ENCODE data around the gene SIL1. TPM values are rescaled to one million over a fixed set of nuclear protein-coding genes. Genes with fewer than 3 reads are reported as not detected.

The SIL1 gene
- polyA plus RNA-seq, 3 donors: 25.4 to 35.1 (median 27.9) TPM

GRCh38 chr5:138936225-138936967 is 261.8 kb downstream of the SIL1 start:
- intact Hi-C loops (cut with micrococcal nuclease): no loop called here

GRCh38 chr5:138935466-138935865 is 262.7 kb downstream of the SIL1 start:
- no peaks in the 10 kb centered on the region for H3K79me2 ChIP-seq (ENCODE audit: insufficient read depth, low read length)
- Mint-ChIP-seq H3K4me1 (no peaks in the 10 kb centered on the region), H3K36me3 (peaks cover 56 to 64% of the 10 kb centered on the region in 2 donors), H3K4me3 (no peak overlapping the region), H3K9me3 (no peaks in the 10 kb centered on the region), H3K27ac (peak overlapping the region in 1 of 7 donors; percentile 36), H3K27me3 (ENCODE audit: low read depth in 3 of 3) (peaks cover 0 to 6% (median 3%) of the 10 kb centered on the region in 3 donors)
- peaks cover 50 to 63% of the 10 kb centered on the region in 2 donors for H3K36me3 ChIP-seq (replicated peaks in 1 of 2; ENCODE audit: control insufficient read depth in 1 of 2, insufficient read depth in 2 of 2, low read length in 2 of 2)
- H3K9me3 ChIP-seq (replicated peaks in 1 of 2; ENCODE audit: control insufficient read depth in 1 of 2, insufficient read depth in 1 of 2, low read length in 2 of 2): no peaks in the 10 kb centered on the region
- intact Hi-C loops (cut with micrococcal nuclease): no loop called here
- no peak for TF ChIP-seq CTCF (IDR thresholded peaks at IDR 0.05)
- H3K27me3 ChIP-seq (ENCODE audit: control insufficient read depth in 2 of 2, insufficient read depth in 2 of 2, low read length in 2 of 2): no peaks in the 10 kb centered on the region
- no peak overlapping the region for H2AFZ ChIP-seq (ENCODE audit: insufficient read depth, low read depth, low read length, poor library complexity, severe bottlenecking)
- WGBS (ENCODE audit: insufficient coverage): 99% methylated on average over 9 of the region's 10 CpGs
- no peaks in the 10 kb centered on the region for H3K4me1 ChIP-seq (ENCODE audit: control insufficient read depth in 1 of 2, insufficient read depth in 2 of 2, low read length in 2 of 2)
- H3K27ac ChIP-seq (ENCODE audit: low read depth in 1 of 2, low read length in 2 of 2): no peak overlapping the region
- DNase-seq: no peak
- H4K20me1 ChIP-seq (ENCODE audit: insufficient read depth, low read length): no peaks in the 10 kb centered on the region
- H3K9ac ChIP-seq (ENCODE audit: insufficient read depth, low read length, poor library complexity, severe bottlenecking): no peak overlapping the region
- no peak overlapping the region for H3K4me3 ChIP-seq (replicated peaks in 1 of 3; ENCODE audit: low read depth in 2 of 3, low read length in 3 of 3)
- H3K4me2 ChIP-seq (replicated peaks; ENCODE audit: extremely low read depth, low read length, poor library complexity, severe bottlenecking): no peak overlapping the region

More at GRCh38 chr5:138936225-138936967, 261.8 kb downstream of the SIL1 start:
- Histone ChIP-seq H3K36me3 (replicated peaks in 1 of 2; ENCODE audit: control insufficient read depth in 1 of 2, insufficient read depth in 2 of 2, low read length in 2 of 2) (peaks cover 42 to 63% of the 10 kb centered on the region in 2 donors), H2AFZ (ENCODE audit: insufficient read depth, low read depth, low read length, poor library complexity, severe bottlenecking) (no peak overlapping the region), H3K27me3 (ENCODE audit: control insufficient read depth in 2 of 2, insufficient read depth in 2 of 2, low read length in 2 of 2) (no peaks in the 10 kb centered on the region), H3K9ac (ENCODE audit: insufficient read depth, low read length, poor library complexity, severe bottlenecking) (no peak overlapping the region), H3K4me2 (replicated peaks; ENCODE audit: extremely low read depth, low read length, poor library complexity, severe bottlenecking) (no peak overlapping the region), H3K27ac (ENCODE audit: low read depth in 1 of 2, low read length in 2 of 2) (no peak overlapping the region), H4K20me1 (ENCODE audit: insufficient read depth, low read length) (no peaks in the 10 kb centered on the region), H3K4me1 (ENCODE audit: control insufficient read depth in 1 of 2, insufficient read depth in 2 of 2, low read length in 2 of 2) (no peaks in the 10 kb centered on the region), H3K79me2 (ENCODE audit: insufficient read depth, low read length) (no peaks in the 10 kb centered on the region), H3K9me3 (replicated peaks in 1 of 2; ENCODE audit: control insufficient read depth in 1 of 2, insufficient read depth in 1 of 2, low read length in 2 of 2) (no peaks in the 10 kb centered on the region), H3K4me3 (replicated peaks in 1 of 3; ENCODE audit: low read depth in 2 of 3, low read length in 3 of 3) (no peak overlapping the region)
- Mint-ChIP-seq H3K4me3 (no peak overlapping the region), H3K36me3 (peaks cover 51 to 59% of the 10 kb centered on the region in 2 donors), H3K4me1 (no peaks in the 10 kb centered on the region), H3K9me3 (peaks cover 0 to 2% (median 0%) of the 10 kb centered on the region in 7 donors), H3K27ac (peak overlapping the region in 2 of 7 donors; percentile 54 to 58), H3K27me3 (ENCODE audit: low read depth in 3 of 3) (peaks cover 0 to 6% (median 3%) of the 10 kb centered on the region in 3 donors)
- no peak for TF ChIP-seq CTCF (IDR thresholded peaks at IDR 0.05)
- DNase-seq: no peak
- 99% methylated on average over 18 of the region's 22 CpGs for WGBS (ENCODE audit: insufficient coverage)

Measured in CD14-positive monocyte (primary cell).